HEK293 (cell line): ENCODE data around the gene ANTXR1.

Experiments
- CTCF ChIA-PET: fragments of 350-600 bp; formaldehyde crosslinking; extraction: SDS; loops from one replicate; lab custom pipeline; 2021; ENCODE audit warnings: antibody characterized with exemption; lab: Yijun Ruan, JAX
- POLR2A ChIA-PET: fragments of 300-600 bp; formaldehyde crosslinking; extraction: SDS; loops from one replicate; lab custom pipeline; 2020; ENCODE audit warnings: antibody characterized with exemption, inconsistent platforms; lab: Yijun Ruan, JAX
- H3K27ac ChIP-seq: fragments of 200-500 bp; sonication (Bioruptor generic); 2 replicates; pipeline ENCODE4 v1.5.1; 2014; ENCODE audit warnings: low read depth, low read length, control low read depth, inconsistent platforms; ENCODE audit errors: extremely low read depth
- H3K36me3 ChIP-seq, 2 experiments: fragments of 200-500 bp in 1 of 2; sonication (Bioruptor generic) in 1 of 2; 1 replicate in 1 of 2; 2 replicates in 1 of 2; pipeline ENCODE4 v1.5.1; 2014 to 2017; ENCODE audit warnings: inconsistent platforms in 2 of 2, low read length in 2 of 2; ENCODE audit not compliant: control insufficient read depth in 2 of 2, insufficient read depth in 1 of 2
- H3K4me1 ChIP-seq: fragments of 200-500 bp; sonication (Bioruptor generic); 2 replicates; pipeline ENCODE4 v1.5.1; 2014; ENCODE audit warnings: mild to moderate bottlenecking, low read length, inconsistent platforms; ENCODE audit not compliant: control insufficient read depth, insufficient read depth
- H3K4me3 ChIP-seq: 2 replicates; pipeline ENCODE4 v1.5.1; 2011; ENCODE audit warnings: low read depth, mild to moderate bottlenecking, control low read depth, low read length, moderate library complexity
- H3K9me3 ChIP-seq: fragments of 200-500 bp; sonication (Bioruptor generic); 2 replicates; pipeline ENCODE4 v1.5.1; 2014; ENCODE audit warnings: low read depth, low read length, inconsistent platforms; ENCODE audit not compliant: control insufficient read depth, insufficient read depth
- GLIS2 ChIP-seq: fragments of 450-650 bp; formaldehyde crosslinking; IDR thresholded peaks from 2 replicates; pipeline ENCODE4 v1.5.1; 2016; ENCODE audit warnings: missing biosample characterization, missing genetic modification characterization
- HOXD13 ChIP-seq: sonication (generic); formaldehyde crosslinking; IDR thresholded peaks from 2 replicates; pipeline ENCODE4 v1.8.0; 2022; ENCODE audit warnings: missing genetic modification reagents, borderline replicate concordance
- KLF16 ChIP-seq: fragments of 450-650 bp; formaldehyde crosslinking; IDR thresholded peaks from 2 replicates; pipeline ENCODE4 v1.5.1; 2017; ENCODE audit warnings: missing biosample characterization, missing genetic modification characterization
- OSR2 ChIP-seq: fragments of 450-650 bp; formaldehyde crosslinking; IDR thresholded peaks from 2 replicates; pipeline ENCODE4 v1.5.1; 2016; ENCODE audit warnings: missing biosample characterization, missing genetic modification characterization
- TRIM28 ChIP-seq: IDR thresholded peaks from 2 replicates; pipeline ENCODE4 v1.6.1; 2011; ENCODE audit warnings: low read length, control low read depth, borderline replicate concordance
- ZBTB21 ChIP-seq: fragments of 450-650 bp; formaldehyde crosslinking; IDR thresholded peaks from 2 replicates; pipeline ENCODE4 v1.5.1; 2017; ENCODE audit warnings: missing biosample characterization, missing genetic modification characterization
- ZFHX2 ChIP-seq: fragments of 450-650 bp; formaldehyde crosslinking; conservative IDR thresholded peaks from 2 replicates; pipeline ENCODE4 v1.5.1; 2016; ENCODE audit warnings: missing biosample characterization, missing genetic modification characterization
- ZFP37 ChIP-seq: fragments of 450-650 bp; formaldehyde crosslinking; IDR thresholded peaks from 2 replicates; pipeline ENCODE4 v1.5.1; 2016; ENCODE audit warnings: missing biosample characterization, missing genetic modification characterization
- ZNF140 ChIP-seq: fragments of 450-650 bp; formaldehyde crosslinking; IDR thresholded peaks from 2 replicates; pipeline ENCODE4 v1.5.1; 2016; ENCODE audit warnings: missing biosample characterization, missing genetic modification characterization
- ZNF248 ChIP-seq: fragments of 450-650 bp; formaldehyde crosslinking; IDR thresholded peaks from 2 replicates; pipeline ENCODE4 v1.5.1; 2017; ENCODE audit warnings: missing biosample characterization, missing genetic modification characterization
- ZNF433 ChIP-seq: fragments of 450-650 bp; formaldehyde crosslinking; IDR thresholded peaks from 2 replicates; pipeline ENCODE4 v1.5.1; 2016; ENCODE audit warnings: missing biosample characterization, missing genetic modification characterization, low read depth
- ZNF48 ChIP-seq: fragments of 450-650 bp; formaldehyde crosslinking; IDR thresholded peaks from 2 replicates; pipeline ENCODE4 v1.5.1; 2016; ENCODE audit warnings: missing biosample characterization, missing genetic modification characterization
- ZNF521 ChIP-seq: fragments of 450-650 bp; formaldehyde crosslinking; IDR thresholded peaks from 2 replicates; pipeline ENCODE4 v1.5.1; 2017; ENCODE audit warnings: missing biosample characterization, mild to moderate bottlenecking, missing genetic modification characterization
- ZNF571 ChIP-seq: fragments of 450-650 bp; formaldehyde crosslinking; IDR thresholded peaks from 2 replicates; pipeline ENCODE4 v1.5.0; 2017; ENCODE audit warnings: missing biosample characterization, missing genetic modification characterization
- ZNF596 ChIP-seq: fragments of 450-650 bp; IDR thresholded peaks from 2 replicates; pipeline ENCODE4 v1.5.0; 2018; ENCODE audit warnings: missing biosample characterization, mild to moderate bottlenecking, missing genetic modification characterization, moderate library complexity
- ZNF639 ChIP-seq: fragments of 450-650 bp; formaldehyde crosslinking; IDR thresholded peaks from 2 replicates; pipeline ENCODE4 v1.5.1; 2016; ENCODE audit warnings: missing biosample characterization, missing genetic modification characterization
- ZNF664 ChIP-seq: fragments of 450-650 bp; formaldehyde crosslinking; IDR thresholded peaks from 2 replicates; pipeline ENCODE4 v1.5.1; 2016; ENCODE audit warnings: missing biosample characterization, missing genetic modification characterization
- ZNF704 ChIP-seq: fragments of 450-650 bp; formaldehyde crosslinking; IDR thresholded peaks from 2 replicates; pipeline ENCODE4 v1.5.1; 2016; ENCODE audit warnings: missing biosample characterization, missing genetic modification characterization
- ZNF768 ChIP-seq: fragments of 450-650 bp; formaldehyde crosslinking; IDR thresholded peaks from 2 replicates; pipeline ENCODE4 v1.5.1; 2018; ENCODE audit warnings: missing biosample characterization, mild to moderate bottlenecking, missing genetic modification characterization
- TF ChIP-seq, protein P1 (sequence below): IDR thresholded peaks from 2 replicates; pipeline ENCODE4 v1.6.1; 2011; ENCODE audit warnings: mild to moderate bottlenecking, low read depth, low read length, borderline replicate concordance
- TF ChIP-seq, protein P2 (sequence below): fragments of 450-650 bp; formaldehyde crosslinking; IDR thresholded peaks from 2 replicates; pipeline ENCODE4 v1.5.1; 2016; ENCODE audit warnings: missing biosample characterization, missing genetic modification characterization
- TF ChIP-seq, protein P3 (sequence below): fragments of 450-650 bp; formaldehyde crosslinking; IDR thresholded peaks from 2 replicates; pipeline ENCODE4 v1.5.1; 2016; ENCODE audit warnings: missing biosample characterization, missing genetic modification characterization
- TF ChIP-seq, protein P4 (sequence below): fragments of 450-650 bp; formaldehyde crosslinking; IDR thresholded peaks from 2 replicates; pipeline ENCODE4 v1.5.1; 2016; ENCODE audit warnings: missing biosample characterization, missing genetic modification characterization, borderline replicate concordance
- TF ChIP-seq, protein P5 (sequence below): fragments of 450-650 bp; formaldehyde crosslinking; IDR thresholded peaks from 2 replicates; pipeline ENCODE4 v1.5.1; 2016; ENCODE audit warnings: missing biosample characterization, missing genetic modification characterization

The ANTXR1 gene

DNA sequence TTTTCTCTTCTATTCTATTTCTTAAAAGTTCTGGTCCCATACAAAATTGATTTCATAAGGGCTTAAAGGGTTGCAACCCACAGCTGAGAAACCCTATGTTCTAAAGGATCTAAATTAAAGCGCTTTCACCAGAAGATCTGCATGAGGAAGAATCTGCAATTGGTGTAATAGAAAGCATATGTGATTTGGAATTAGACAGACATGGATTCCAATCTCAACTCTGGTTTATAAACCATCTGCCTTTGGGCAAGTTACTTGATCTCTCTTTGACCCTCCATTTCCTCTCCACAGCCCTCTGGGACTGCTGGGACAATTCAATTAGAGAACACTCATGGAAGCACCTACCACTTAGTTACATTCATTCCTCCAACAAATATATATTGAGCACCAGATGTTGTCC, 178.7 kb downstream of the ANTXR1 start:
- POLR2A ChIA-PET, result no interaction called here
- H3K4me3 ChIP-seq, result no peak overlapping the region
- no peaks in the 10 kb centered on the region for H3K4me1 ChIP-seq
- H3K27ac ChIP-seq, result no peak overlapping the region
- TF ChIP-seq ZFP37 (tag by site-specific recombination) (no peak), ZNF48 (tag by site-specific recombination) (no peak), ZNF704 (no peak), ZFHX2 (no peak), ZNF664 (tag by site-specific recombination) (no peak), GLIS2 (tag by site-specific recombination) (no peak), ZNF571 (tag by site-specific recombination) (no peak), OSR2 (tag by site-specific recombination) (no peak), ZNF140 (no peak)
- TF ChIP-seq, protein P1, sequence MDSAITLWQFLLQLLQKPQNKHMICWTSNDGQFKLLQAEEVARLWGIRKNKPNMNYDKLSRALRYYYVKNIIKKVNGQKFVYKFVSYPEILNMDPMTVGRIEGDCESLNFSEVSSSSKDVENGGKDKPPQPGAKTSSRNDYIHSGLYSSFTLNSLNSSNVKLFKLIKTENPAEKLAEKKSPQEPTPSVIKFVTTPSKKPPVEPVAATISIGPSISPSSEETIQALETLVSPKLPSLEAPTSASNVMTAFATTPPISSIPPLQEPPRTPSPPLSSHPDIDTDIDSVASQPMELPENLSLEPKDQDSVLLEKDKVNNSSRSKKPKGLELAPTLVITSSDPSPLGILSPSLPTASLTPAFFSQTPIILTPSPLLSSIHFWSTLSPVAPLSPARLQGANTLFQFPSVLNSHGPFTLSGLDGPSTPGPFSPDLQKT, result no peak
- TF ChIP-seq, protein P2, sequence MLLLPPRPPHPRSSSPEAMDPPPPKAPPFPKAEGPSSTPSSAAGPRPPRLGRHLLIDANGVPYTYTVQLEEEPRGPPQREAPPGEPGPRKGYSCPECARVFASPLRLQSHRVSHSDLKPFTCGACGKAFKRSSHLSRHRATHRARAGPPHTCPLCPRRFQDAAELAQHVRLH, result no peak
- peaks cover 0 to 11% of the 10 kb centered on the region in 2 experiments; a peak in 2 of 3 replicates for H3K36me3 ChIP-seq
- CTCF ChIA-PET, result no interaction called here
- no peaks in the 10 kb centered on the region for H3K9me3 ChIP-seq

DNA sequence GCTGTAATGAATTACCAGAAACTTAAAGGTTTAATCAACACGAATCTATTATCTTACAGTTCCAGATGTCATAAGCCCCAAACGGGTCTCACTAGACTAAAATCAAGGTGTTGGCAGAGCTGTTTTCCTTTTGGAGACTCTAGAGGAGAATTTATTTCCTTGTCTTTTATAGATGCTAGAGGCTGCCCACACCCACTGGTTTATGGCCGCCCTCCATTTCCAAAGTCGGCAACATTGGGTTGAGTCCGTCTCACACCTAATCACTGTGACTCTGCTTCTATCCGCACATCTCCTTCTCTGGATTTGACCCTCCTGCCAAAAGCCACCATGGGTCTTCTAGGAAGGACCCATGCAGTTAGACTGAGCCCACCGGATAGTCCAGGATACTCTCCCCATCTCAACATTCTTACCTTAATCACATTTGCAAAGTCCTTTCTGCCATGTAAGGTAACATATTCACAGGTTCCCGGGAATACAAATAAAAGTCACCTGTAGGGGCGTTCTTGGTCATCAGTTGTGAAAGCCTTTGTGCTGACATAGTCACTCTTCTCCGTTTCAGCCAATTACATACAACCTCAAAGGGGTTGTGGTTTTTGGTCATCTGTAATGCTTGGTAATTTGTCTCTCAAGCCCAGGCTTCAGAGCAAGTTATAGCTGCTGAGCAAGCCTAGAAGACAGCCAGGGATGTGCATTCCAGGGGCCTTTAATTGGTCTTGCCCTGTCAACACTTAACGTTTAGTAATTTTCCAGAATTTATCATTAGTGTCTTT, 179.4 kb downstream of the ANTXR1 start:
- TF ChIP-seq ZNF596 (tag by site-specific recombination) (no peak), ZNF433 (tag by site-specific recombination) (no peak), ZBTB21 (no peak), TRIM28 (no peak), HOXD13 (CRISPR knock-in tag) (no peak)
- TF ChIP-seq, protein P3, sequence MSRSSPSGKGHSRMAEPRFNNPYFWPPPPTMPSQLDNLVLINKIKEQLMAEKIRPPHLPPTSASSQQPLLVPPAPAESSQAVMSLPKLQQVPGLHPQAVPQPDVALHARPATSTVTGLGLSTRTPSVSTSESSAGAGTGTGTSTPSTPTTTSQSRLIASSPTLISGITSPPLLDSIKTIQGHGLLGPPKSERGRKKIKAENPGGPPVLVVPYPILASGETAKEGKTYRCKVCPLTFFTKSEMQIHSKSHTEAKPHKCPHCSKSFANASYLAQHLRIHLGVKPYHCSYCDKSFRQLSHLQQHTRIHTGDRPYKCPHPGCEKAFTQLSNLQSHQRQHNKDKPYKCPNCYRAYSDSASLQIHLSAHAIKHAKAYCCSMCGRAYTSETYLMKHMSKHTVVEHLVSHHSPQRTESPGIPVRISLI, result no peak
- Histone ChIP-seq H3K4me3 (no peak overlapping the region), H3K27ac (no peak overlapping the region), H3K9me3 (no peaks in the 10 kb centered on the region), H3K36me3 (peaks cover 0 to 17% of the 10 kb centered on the region in 2 experiments; a peak in 2 of 3 replicates), H3K4me1 (no peaks in the 10 kb centered on the region)
- POLR2A ChIA-PET, result no interaction called here
- CTCF ChIA-PET, result no interaction called here

- POLR2A ChIA-PET, result no interaction called here
- CTCF ChIA-PET, result no interaction called here
- no peak overlapping the region for H3K27ac ChIP-seq
- TF ChIP-seq, protein P4, sequence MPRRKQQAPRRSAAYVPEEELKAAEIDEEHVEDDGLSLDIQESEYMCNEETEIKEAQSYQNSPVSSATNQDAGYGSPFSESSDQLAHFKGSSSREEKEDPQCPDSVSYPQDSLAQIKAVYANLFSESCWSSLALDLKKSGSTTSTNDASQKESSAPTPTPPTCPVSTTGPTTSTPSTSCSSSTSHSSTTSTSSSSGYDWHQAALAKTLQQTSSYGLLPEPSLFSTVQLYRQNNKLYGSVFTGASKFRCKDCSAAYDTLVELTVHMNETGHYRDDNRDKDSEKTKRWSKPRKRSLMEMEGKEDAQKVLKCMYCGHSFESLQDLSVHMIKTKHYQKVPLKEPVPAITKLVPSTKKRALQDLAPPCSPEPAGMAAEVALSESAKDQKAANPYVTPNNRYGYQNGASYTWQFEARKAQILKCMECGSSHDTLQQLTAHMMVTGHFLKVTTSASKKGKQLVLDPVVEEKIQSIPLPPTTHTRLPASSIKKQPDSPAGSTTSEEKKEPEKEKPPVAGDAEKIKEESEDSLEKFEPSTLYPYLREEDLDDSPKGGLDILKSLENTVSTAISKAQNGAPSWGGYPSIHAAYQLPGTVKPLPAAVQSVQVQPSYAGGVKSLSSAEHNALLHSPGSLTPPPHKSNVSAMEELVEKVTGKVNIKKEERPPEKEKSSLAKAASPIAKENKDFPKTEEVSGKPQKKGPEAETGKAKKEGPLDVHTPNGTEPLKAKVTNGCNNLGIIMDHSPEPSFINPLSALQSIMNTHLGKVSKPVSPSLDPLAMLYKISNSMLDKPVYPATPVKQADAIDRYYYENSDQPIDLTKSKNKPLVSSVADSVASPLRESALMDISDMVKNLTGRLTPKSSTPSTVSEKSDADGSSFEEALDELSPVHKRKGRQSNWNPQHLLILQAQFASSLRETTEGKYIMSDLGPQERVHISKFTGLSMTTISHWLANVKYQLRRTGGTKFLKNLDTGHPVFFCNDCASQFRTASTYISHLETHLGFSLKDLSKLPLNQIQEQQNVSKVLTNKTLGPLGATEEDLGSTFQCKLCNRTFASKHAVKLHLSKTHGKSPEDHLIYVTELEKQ (tag by site-specific recombination), result no peak
- TF ChIP-seq ZNF521 (no peak), ZNF248 (tag by site-specific recombination) (no peak), ZNF639 (no peak), KLF16 (tag by site-specific recombination) (no peak), ZNF768 (tag by site-specific recombination) (no peak)
- TF ChIP-seq, protein P5, sequence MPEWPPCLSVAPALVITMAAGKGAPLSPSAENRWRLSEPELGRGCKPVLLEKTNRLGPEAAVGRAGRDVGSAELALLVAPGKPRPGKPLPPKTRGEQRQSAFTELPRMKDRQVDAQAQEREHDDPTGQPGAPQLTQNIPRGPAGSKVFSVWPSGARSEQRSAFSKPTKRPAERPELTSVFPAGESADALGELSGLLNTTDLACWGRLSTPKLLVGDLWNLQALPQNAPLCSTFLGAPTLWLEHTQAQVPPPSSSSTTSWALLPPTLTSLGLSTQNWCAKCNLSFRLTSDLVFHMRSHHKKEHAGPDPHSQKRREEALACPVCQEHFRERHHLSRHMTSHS (tag by site-specific recombination), result no peak
Observed at GRCh38 chr2:69195706-69196105, 182.7 kb downstream of the ANTXR1 start.

More at GRCh38 chr2:69195706-69196105, 182.7 kb downstream of the ANTXR1 start:
- H3K36me3 ChIP-seq, result peaks cover 0 to 18% of the 10 kb centered on the region in 2 experiments; a peak in 1 of 3 replicates
- H3K9me3 ChIP-seq, result no peaks in the 10 kb centered on the region
- no peak overlapping the region for H3K4me3 ChIP-seq
- no peaks in the 10 kb centered on the region for H3K4me1 ChIP-seq
